ENCODE results near the gene ENO3. TPM values are rescaled to one million over a fixed set of nuclear protein-coding genes. Genes with fewer than 3 reads are reported as not detected.

Gene ENO3
- total RNA-seq, 1 donor from 2014 or later = 62.1 TPM

DNA sequence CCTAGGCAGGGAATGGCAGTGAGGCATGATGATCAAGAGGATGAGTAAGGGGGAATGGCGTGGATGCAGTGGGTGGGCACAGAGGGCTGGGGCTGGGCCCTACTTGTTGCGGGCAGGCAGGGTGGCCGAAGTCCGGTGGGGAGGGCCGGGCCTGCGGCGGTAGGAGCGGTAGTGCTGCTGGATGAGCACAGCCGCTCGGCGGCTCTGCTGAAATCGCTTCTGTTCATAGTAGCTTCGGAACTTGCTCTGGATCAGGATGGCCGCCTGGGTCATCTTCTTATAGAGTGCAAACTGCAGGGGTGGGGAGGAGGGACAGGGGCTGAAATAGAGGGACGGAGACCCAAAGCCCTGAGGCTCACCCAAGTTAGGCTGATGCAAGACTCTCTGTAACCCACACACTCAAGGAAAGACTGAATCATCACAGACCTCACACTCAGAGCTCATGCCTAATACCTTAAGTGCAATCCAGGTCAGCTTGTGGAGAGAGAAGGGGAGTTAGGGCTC is 18.2 kb downstream of the ENO3 start:
- H3K9me3 Mint-ChIP-seq (ENCODE audit: unreplicated experiment) = peaks cover 7% of the 10 kb centered on the region
- no peaks in the 10 kb centered on the region for H3K36me3 Mint-ChIP-seq (ENCODE audit: unreplicated experiment)
- no peak for DNase-seq
- H3K27me3 Mint-ChIP-seq (ENCODE audit: unreplicated experiment) = peaks cover 24% of the 10 kb centered on the region
- peaks cover 22% of the 10 kb centered on the region for H3K4me1 Mint-ChIP-seq (ENCODE audit: low read depth, unreplicated experiment)
- no peak overlapping the region for H3K27ac Mint-ChIP-seq (ENCODE audit: unreplicated experiment)
- TF ChIP-seq, protein P1, sequence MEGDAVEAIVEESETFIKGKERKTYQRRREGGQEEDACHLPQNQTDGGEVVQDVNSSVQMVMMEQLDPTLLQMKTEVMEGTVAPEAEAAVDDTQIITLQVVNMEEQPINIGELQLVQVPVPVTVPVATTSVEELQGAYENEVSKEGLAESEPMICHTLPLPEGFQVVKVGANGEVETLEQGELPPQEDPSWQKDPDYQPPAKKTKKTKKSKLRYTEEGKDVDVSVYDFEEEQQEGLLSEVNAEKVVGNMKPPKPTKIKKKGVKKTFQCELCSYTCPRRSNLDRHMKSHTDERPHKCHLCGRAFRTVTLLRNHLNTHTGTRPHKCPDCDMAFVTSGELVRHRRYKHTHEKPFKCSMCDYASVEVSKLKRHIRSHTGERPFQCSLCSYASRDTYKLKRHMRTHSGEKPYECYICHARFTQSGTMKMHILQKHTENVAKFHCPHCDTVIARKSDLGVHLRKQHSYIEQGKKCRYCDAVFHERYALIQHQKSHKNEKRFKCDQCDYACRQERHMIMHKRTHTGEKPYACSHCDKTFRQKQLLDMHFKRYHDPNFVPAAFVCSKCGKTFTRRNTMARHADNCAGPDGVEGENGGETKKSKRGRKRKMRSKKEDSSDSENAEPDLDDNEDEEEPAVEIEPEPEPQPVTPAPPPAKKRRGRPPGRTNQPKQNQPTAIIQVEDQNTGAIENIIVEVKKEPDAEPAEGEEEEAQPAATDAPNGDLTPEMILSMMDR (IDR thresholded peaks at IDR 0.05; ENCODE audit: partially characterized antibody, unreplicated experiment) = no peak
- H3K4me3 Mint-ChIP-seq (ENCODE audit: unreplicated experiment) = no peak overlapping the region

DNA sequence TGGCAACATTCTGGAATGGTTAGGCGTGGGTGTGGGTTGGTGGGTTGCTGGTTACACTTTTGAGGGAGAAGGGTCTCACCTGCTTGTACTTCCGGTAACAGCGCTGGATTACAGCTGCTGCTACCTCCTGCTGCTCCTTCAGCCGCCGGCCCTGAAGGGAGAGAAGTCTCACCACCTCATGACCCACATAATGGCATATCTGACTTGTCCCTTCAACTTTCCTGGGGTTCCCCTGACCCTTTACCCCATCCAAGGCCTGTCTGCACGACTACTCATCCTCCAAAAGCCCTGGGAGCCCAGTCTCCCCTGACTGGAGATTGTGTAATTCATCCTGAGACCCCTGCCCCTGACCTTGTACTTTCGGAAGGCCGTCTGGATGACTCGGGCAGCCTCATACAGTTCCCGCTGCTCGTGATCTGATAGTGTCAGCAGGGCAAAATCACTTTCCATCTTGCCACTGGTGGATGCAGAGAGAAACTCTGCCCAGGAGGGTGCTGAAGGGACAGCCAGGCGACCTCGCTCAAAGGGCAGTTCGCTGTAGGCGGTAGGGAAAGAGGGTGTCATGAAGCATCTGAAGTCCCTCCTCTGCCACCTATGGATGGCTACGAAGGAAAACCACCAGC is 18.7 kb downstream of the ENO3 start:
- Mint-ChIP-seq H3K4me3 (ENCODE audit: unreplicated experiment) (no peak overlapping the region), H3K4me1 (ENCODE audit: low read depth, unreplicated experiment) (peaks cover 22% of the 10 kb centered on the region), H3K27ac (ENCODE audit: unreplicated experiment) (no peak overlapping the region), H3K9me3 (ENCODE audit: unreplicated experiment) (peaks cover 7% of the 10 kb centered on the region), H3K36me3 (ENCODE audit: unreplicated experiment) (no peaks in the 10 kb centered on the region), H3K27me3 (ENCODE audit: unreplicated experiment) (peaks cover 28% of the 10 kb centered on the region)
- no peak for DNase-seq
- TF ChIP-seq, protein P1 (IDR thresholded peaks at IDR 0.05; ENCODE audit: partially characterized antibody, unreplicated experiment) = no peak

DNA sequence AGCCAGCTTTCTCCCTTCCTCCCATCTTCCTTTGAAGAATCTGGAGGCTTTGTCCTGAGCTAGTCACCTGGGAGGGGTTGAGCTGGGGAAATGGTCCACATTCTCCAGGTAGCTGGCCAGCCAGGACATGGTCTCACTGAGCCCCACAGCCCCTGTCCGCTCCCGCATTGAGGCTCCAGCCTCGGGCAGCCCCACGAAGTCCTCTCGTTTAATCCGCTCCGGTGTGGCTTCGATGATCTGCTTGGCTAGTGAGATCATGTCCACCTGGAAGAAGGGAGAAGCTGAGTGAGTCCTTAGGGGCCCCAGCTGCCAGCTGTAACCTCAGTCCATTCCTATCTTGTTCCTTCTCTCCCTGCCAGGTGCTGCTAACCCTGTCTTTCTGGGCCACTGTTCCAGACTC is 19.4 kb downstream of the ENO3 start:
- H3K27me3 Mint-ChIP-seq (ENCODE audit: unreplicated experiment) = peaks cover 30% of the 10 kb centered on the region
- H3K4me3 Mint-ChIP-seq (ENCODE audit: unreplicated experiment) = peak overlapping the region; percentile 46
- peaks cover 2% of the 10 kb centered on the region for H3K36me3 Mint-ChIP-seq (ENCODE audit: unreplicated experiment)
- peaks cover 22% of the 10 kb centered on the region for H3K4me1 Mint-ChIP-seq (ENCODE audit: low read depth, unreplicated experiment)
- H3K9me3 Mint-ChIP-seq (ENCODE audit: unreplicated experiment) = peaks cover 7% of the 10 kb centered on the region
- DNase-seq = no peak
- no peak overlapping the region for H3K27ac Mint-ChIP-seq (ENCODE audit: unreplicated experiment)
- TF ChIP-seq, protein P1 (IDR thresholded peaks at IDR 0.05; ENCODE audit: partially characterized antibody, unreplicated experiment) = no peak

DNA sequence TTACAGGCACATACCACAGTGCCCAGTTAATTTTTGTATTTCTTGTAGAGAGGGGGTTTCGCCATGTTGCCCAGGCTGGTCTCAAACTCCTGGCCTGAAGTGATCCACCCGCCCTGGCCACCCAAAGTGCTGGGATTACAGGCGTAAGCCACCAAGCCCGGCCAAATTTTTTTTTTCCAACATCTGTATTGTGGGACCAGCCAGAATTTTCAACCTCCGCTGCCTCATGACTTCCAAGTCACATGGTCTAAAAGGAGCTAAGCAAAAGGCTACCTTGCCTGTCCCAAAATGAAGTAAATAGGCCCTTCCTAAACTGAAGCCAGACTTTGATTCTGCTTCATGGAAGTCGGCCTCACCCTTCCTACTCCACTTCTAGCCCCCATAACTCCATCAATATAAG is 20.9 kb downstream of the ENO3 start:
- Mint-ChIP-seq H3K27ac (ENCODE audit: unreplicated experiment) (no peak overlapping the region), H3K4me3 (ENCODE audit: unreplicated experiment) (no peak overlapping the region), H3K4me1 (ENCODE audit: low read depth, unreplicated experiment) (peaks cover 14% of the 10 kb centered on the region), H3K9me3 (ENCODE audit: unreplicated experiment) (peaks cover 7% of the 10 kb centered on the region), H3K27me3 (ENCODE audit: unreplicated experiment) (peaks cover 28% of the 10 kb centered on the region), H3K36me3 (ENCODE audit: unreplicated experiment) (peaks cover 5% of the 10 kb centered on the region)
- DNase-seq = no peak
- TF ChIP-seq, protein P1 (IDR thresholded peaks at IDR 0.05; ENCODE audit: partially characterized antibody, unreplicated experiment) = no peak

DNA sequence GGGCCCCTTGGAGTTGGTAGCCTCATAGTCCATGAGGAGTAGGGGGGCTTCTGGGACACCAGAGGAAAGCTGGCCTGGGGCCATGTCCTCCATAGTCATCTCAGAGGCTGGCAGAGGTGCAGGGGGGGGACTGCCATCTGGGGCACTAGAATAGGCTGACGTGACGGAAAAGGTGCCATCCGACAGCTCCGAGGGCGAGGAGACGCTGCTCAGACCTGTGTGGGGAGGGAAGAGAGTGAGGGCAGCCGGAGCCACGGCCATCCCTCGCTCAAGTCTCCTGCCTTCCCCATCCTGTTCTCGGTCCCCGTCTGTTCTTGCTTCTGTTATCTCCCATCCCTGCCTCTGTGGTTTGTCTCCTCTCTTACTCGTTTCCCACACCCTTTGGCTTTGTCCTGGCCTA is 21.4 kb downstream of the ENO3 start:
- peaks cover 29% of the 10 kb centered on the region for H3K27me3 Mint-ChIP-seq (ENCODE audit: unreplicated experiment)
- H3K9me3 Mint-ChIP-seq (ENCODE audit: unreplicated experiment) = peaks cover 7% of the 10 kb centered on the region
- H3K4me3 Mint-ChIP-seq (ENCODE audit: unreplicated experiment) = no peak overlapping the region
- TF ChIP-seq, protein P1 (IDR thresholded peaks at IDR 0.05; ENCODE audit: partially characterized antibody, unreplicated experiment) = no peak
- H3K4me1 Mint-ChIP-seq (ENCODE audit: low read depth, unreplicated experiment) = peaks cover 14% of the 10 kb centered on the region
- H3K36me3 Mint-ChIP-seq (ENCODE audit: unreplicated experiment) = peaks cover 5% of the 10 kb centered on the region
- DNase-seq = no peak
- H3K27ac Mint-ChIP-seq (ENCODE audit: unreplicated experiment) = no peak overlapping the region

Data from glutamatergic neuron (in vitro differentiated cells).